Measurements from ENCODE around the gene TAAR8. TPM values are rescaled to one million over a fixed set of nuclear protein-coding genes. Genes with fewer than 3 reads are reported as not detected.

Gene TAAR8
- total and polyA plus RNA-seq, 4 donors: not detected

DNA sequence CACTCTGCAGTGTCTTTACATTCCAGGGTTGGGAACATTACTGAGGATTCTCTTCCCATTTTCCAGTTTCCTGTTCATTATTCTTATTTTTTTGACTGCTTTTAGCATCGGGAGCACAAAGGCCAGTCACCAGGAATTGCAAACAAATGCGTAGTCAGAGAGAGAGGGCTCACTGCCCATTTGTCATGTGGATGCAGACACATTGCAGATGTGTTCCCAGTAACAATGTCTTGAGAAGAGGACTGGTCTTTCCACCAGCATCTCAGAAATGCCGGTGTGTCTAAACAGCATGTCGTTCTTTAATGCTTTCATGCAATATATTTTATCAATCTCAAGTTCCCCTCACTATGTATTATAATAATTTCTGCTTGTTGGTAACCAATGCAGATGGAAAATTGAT, 16.7 kb downstream of the TAAR8 start:
- no peak overlapping the region for H3K4me3 ChIP-seq (ENCODE audit: low read depth, low read length)
- no peaks in the 10 kb centered on the region for H3K4me1 ChIP-seq (ENCODE audit: control insufficient read depth, insufficient read depth, low read length)
- peak in 1 of 6 donors; percentile 3 for DNase-seq (ENCODE audit: low read depth in 4 of 6, low spot score in 6 of 6)
- no peak overlapping the region for H3K27ac ChIP-seq (ENCODE audit: low read depth, low read length)
- no peaks in the 10 kb centered on the region for H3K27me3 ChIP-seq (ENCODE audit: control insufficient read depth, insufficient read depth, low read length)
- H3K36me3 ChIP-seq (ENCODE audit: control insufficient read depth, insufficient read depth, low read length): no peaks in the 10 kb centered on the region
- no peaks in the 10 kb centered on the region for H3K9me3 ChIP-seq (ENCODE audit: control insufficient read depth, insufficient read depth, low read length)
- WGBS (ENCODE audit: insufficient coverage): 14% methylated on average over 2 of the region's 4 CpGs

DNA sequence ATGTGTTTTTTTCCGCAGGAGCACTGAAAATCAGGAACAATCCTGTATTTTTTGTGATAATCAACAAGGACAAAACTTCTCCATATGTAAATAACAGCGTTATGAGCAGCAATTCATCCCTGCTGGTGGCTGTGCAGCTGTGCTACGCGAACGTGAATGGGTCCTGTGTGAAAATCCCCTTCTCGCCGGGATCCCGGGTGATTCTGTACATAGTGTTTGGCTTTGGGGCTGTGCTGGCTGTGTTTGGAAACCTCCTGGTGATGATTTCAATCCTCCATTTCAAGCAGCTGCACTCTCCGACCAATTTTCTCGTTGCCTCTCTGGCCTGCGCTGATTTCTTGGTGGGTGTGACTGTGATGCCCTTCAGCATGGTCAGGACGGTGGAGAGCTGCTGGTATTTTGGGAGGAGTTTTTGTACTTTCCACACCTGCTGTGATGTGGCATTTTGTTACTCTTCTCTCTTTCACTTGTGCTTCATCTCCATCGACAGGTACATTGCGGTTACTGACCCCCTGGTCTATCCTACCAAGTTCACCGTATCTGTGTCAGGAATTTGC, 17.8 kb downstream of the TAAR8 start, which contains the start of gene TAAR6:
TSS of gene TAAR6 (plus strand) at position 102 of the 557 bp plus-strand sequence. CDS start at position 102, 0 bp downstream.
- no peaks in the 10 kb centered on the region for H3K9me3 ChIP-seq (ENCODE audit: control insufficient read depth, insufficient read depth, low read length)
- no peaks in the 10 kb centered on the region for H3K27me3 ChIP-seq (ENCODE audit: control insufficient read depth, insufficient read depth, low read length)
- no peak within 1 kb of the TSS for H3K27ac ChIP-seq (ENCODE audit: low read depth, low read length)
- peak in 2 of 6 donors; percentile 44 to 50 for DNase-seq (ENCODE audit: low read depth in 4 of 6, low spot score in 6 of 6)
- no peaks in the 10 kb centered on the region for H3K36me3 ChIP-seq (ENCODE audit: control insufficient read depth, insufficient read depth, low read length)
- no peak within 1 kb of the TSS for H3K4me3 ChIP-seq (ENCODE audit: low read depth, low read length)
- 60% methylated on average over 3 of the region's 15 CpGs for WGBS (ENCODE audit: insufficient coverage)
- no peaks in the 10 kb centered on the region for H3K4me1 ChIP-seq (ENCODE audit: control insufficient read depth, insufficient read depth, low read length)

DNA sequence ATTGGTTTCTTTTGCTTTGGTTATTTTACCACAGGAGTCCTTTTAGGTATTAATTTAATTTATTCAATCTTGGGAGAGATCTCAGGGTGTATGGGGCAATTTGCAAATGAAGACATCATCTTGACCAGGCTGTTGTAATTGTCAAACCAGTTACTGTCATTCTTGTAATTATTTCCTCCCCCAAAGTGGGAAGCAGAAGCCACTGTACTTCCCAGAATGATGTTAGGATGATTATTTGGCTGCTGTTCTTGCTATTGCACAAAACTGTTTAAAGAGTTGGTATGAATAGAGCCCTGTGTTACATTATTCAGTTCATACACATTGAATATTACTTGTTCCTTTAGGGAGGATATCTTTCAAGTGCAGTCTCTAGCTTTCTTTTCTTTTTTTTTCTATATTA, 19.3 kb downstream of the TAAR8 start:
- Histone ChIP-seq H3K27me3 (ENCODE audit: control insufficient read depth, insufficient read depth, low read length) (no peaks in the 10 kb centered on the region), H3K36me3 (ENCODE audit: control insufficient read depth, insufficient read depth, low read length) (no peaks in the 10 kb centered on the region), H3K4me3 (ENCODE audit: low read depth, low read length) (no peak overlapping the region), H3K9me3 (ENCODE audit: control insufficient read depth, insufficient read depth, low read length) (no peaks in the 10 kb centered on the region), H3K4me1 (ENCODE audit: control insufficient read depth, insufficient read depth, low read length) (no peaks in the 10 kb centered on the region), H3K27ac (ENCODE audit: low read depth, low read length) (no peak overlapping the region)
- no peak for DNase-seq (ENCODE audit: low read depth in 4 of 6, low spot score in 6 of 6)

DNA sequence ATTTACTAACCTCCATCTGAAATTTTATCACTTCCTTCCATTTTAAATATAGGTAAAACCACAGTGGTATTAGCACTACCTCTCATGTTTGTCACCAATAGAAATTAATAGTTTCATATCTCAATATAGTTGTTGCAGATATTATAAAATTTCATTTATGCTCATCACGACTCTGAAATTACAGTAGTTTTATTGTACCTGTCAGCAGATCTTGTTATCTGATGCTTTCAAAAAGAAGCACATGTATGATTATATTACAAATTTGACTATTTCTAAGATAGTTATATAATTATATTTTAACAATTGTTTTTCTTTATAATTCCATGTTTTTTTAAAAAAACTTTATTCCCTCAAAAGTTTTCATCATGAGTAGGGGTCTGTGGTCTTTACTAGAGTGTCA, 32.2 kb downstream of the TAAR8 start:
- H3K27ac ChIP-seq (ENCODE audit: low read depth, low read length): no peak overlapping the region
- H3K36me3 ChIP-seq (ENCODE audit: control insufficient read depth, insufficient read depth, low read length): no peaks in the 10 kb centered on the region
- H3K9me3 ChIP-seq (ENCODE audit: control insufficient read depth, insufficient read depth, low read length): no peaks in the 10 kb centered on the region
- no peak for DNase-seq (ENCODE audit: low read depth in 4 of 6, low spot score in 6 of 6)
- WGBS (ENCODE audit: insufficient coverage): no CpG with 5 or more reads among the region's 1 CpG
- no peak overlapping the region for H3K4me3 ChIP-seq (ENCODE audit: low read depth, low read length)
- H3K27me3 ChIP-seq (ENCODE audit: control insufficient read depth, insufficient read depth, low read length): no peaks in the 10 kb centered on the region
- H3K4me1 ChIP-seq (ENCODE audit: control insufficient read depth, insufficient read depth, low read length): no peaks in the 10 kb centered on the region

GRCh38 chr6:132587424-132587823, 35.0 kb downstream of the TAAR8 start:
- no peaks in the 10 kb centered on the region for H3K36me3 ChIP-seq (ENCODE audit: control insufficient read depth, insufficient read depth, low read length)
- H3K27ac ChIP-seq (ENCODE audit: low read depth, low read length): no peak overlapping the region
- H3K9me3 ChIP-seq (ENCODE audit: control insufficient read depth, insufficient read depth, low read length): no peaks in the 10 kb centered on the region
- no peaks in the 10 kb centered on the region for H3K27me3 ChIP-seq (ENCODE audit: control insufficient read depth, insufficient read depth, low read length)
- no peak overlapping the region for H3K4me3 ChIP-seq (ENCODE audit: low read depth, low read length)
- no peaks in the 10 kb centered on the region for H3K4me1 ChIP-seq (ENCODE audit: control insufficient read depth, insufficient read depth, low read length)
- no peak for DNase-seq (ENCODE audit: low read depth in 4 of 6, low spot score in 6 of 6)
- no CpG with 5 or more reads among the region's 2 CpGs for WGBS (ENCODE audit: insufficient coverage)

DNA sequence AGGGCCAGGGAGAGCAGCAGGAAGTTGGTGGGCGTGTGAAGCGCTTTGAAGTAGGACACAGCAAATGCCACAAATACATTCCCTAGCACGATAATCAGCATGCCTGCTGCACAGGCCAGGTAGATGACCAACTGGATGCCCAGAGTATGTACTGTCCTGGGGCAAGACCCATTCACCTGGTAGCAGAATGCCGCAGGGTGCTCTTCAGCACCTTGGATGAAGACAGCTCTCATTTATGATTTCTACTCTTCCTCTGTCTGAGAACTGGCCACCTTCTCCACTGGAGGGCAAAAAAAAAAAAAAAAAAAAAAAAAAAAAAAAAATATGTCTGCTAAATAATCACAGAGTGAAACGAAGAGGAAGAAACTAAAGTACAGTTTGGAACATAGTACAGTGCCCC, 37.0 kb downstream of the TAAR8 start, which contains the start of gene TAAR5:
TSS of gene TAAR5 (minus strand) at position 288 of the 400 bp plus-strand sequence. CDS start at position 233, 55 bp downstream.
- 100% methylated on average over 2 of the region's 5 CpGs for WGBS (ENCODE audit: insufficient coverage)
- Histone ChIP-seq H3K4me3 (ENCODE audit: low read depth, low read length) (no peak within 1 kb of the TSS), H3K27me3 (ENCODE audit: control insufficient read depth, insufficient read depth, low read length) (no peaks in the 10 kb centered on the region), H3K9me3 (ENCODE audit: control insufficient read depth, insufficient read depth, low read length) (no peaks in the 10 kb centered on the region), H3K4me1 (ENCODE audit: control insufficient read depth, insufficient read depth, low read length) (no peaks in the 10 kb centered on the region), H3K36me3 (ENCODE audit: control insufficient read depth, insufficient read depth, low read length) (no peaks in the 10 kb centered on the region), H3K27ac (ENCODE audit: low read depth, low read length) (no peak within 1 kb of the TSS)
- DNase-seq (ENCODE audit: low read depth in 4 of 6, low spot score in 6 of 6): no peak

DNA sequence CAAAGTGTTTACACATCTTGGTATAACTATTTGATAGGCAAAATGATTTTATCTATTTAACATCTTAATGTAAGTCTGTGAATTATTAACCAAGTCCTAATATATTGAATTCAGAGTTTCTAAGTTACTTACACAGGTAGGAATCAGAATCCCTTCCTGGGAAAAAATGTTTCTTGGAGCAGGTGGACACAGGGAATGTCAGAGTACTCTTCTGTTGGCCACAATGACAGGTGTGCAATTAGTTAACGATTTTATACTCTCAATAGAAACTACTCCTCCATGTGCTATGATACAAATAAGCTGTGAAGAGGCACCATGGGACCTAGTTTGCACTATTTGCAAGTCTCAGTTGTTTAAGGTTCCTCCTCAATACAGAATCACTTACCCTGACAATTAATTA, 37.9 kb downstream of the TAAR8 start:
- H3K27ac ChIP-seq (ENCODE audit: low read depth, low read length): no peak overlapping the region
- no peaks in the 10 kb centered on the region for H3K4me1 ChIP-seq (ENCODE audit: control insufficient read depth, insufficient read depth, low read length)
- no peak overlapping the region for H3K4me3 ChIP-seq (ENCODE audit: low read depth, low read length)
- no CpG with 5 or more reads among the region's 1 CpG for WGBS (ENCODE audit: insufficient coverage)
- no peaks in the 10 kb centered on the region for H3K9me3 ChIP-seq (ENCODE audit: control insufficient read depth, insufficient read depth, low read length)
- DNase-seq (ENCODE audit: low read depth in 4 of 6, low spot score in 6 of 6): no peak
- H3K27me3 ChIP-seq (ENCODE audit: control insufficient read depth, insufficient read depth, low read length): no peaks in the 10 kb centered on the region
- no peaks in the 10 kb centered on the region for H3K36me3 ChIP-seq (ENCODE audit: control insufficient read depth, insufficient read depth, low read length)

DNA sequence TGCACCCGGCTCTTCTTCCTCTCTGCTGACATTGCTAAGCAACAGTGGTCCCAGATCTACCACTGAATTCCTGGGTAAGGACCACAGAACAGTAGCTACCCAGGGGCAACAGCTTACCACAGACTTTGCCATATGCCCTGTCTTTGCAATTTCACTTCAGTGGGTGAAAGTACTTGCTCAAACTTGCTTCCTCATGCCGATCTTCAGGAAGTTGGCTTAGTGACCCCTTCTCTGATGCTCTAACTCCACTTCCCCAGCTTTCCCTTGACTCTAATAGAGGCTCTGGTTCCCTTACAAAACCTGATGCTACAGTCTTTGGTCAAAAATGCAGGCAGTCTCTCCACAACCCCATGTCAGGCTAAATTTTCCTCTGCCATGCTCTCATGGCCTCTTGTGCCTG, 40.4 kb downstream of the TAAR8 start:
- Histone ChIP-seq H3K4me1 (ENCODE audit: control insufficient read depth, insufficient read depth, low read length) (no peaks in the 10 kb centered on the region), H3K27ac (ENCODE audit: low read depth, low read length) (no peak overlapping the region), H3K4me3 (ENCODE audit: low read depth, low read length) (no peak overlapping the region), H3K36me3 (ENCODE audit: control insufficient read depth, insufficient read depth, low read length) (no peaks in the 10 kb centered on the region), H3K27me3 (ENCODE audit: control insufficient read depth, insufficient read depth, low read length) (no peaks in the 10 kb centered on the region), H3K9me3 (ENCODE audit: control insufficient read depth, insufficient read depth, low read length) (no peaks in the 10 kb centered on the region)
- DNase-seq (ENCODE audit: low read depth in 4 of 6, low spot score in 6 of 6): no peak
- WGBS (ENCODE audit: insufficient coverage): 69% methylated on average over 2 of the region's 2 CpGs

DNA sequence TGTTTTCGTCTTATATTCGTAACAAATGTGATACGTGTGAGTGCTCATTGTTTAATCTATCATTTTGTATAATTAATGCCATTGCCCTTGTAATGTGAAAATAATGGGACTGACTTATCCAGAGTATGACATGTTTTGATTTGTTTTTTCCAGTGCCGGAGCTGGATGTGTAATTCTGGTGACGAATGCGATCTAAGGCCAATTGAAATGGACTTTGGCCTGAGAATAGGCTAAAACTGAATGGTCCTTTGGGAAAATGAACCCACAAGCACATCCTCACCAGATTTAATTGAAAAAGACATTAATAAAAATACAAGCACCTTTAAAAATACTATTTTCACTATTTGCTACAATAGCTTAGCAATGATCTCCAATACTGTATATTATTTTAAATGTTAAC, 43.7 kb downstream of the TAAR8 start:
- no CpG with 5 or more reads among the region's 6 CpGs for WGBS (ENCODE audit: insufficient coverage)
- no peak overlapping the region for H3K4me3 ChIP-seq (ENCODE audit: low read depth, low read length)

DNA sequence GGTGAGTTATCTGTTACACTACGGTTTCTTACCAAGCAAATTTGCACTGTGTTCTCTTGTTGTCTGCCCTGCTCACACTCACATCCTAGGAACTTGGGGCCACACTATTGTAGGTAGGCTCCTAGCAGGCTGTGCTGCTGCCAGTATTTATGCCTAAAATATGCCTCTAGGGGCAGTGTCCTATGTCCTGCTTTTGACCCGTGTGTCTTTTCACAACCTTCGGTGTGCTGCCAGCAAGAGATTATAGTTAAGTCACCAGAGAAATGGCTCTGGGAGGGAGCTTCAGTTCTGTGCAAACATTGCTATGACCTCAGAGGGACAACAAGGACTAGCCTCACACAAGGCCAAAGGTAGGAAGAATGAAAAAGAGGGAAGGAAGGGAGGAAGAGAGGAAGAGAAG, 46.0 kb downstream of the TAAR8 start:
- Histone ChIP-seq H3K27me3 (ENCODE audit: control insufficient read depth, insufficient read depth, low read length) (no peaks in the 10 kb centered on the region), H3K9me3 (ENCODE audit: control insufficient read depth, insufficient read depth, low read length) (no peaks in the 10 kb centered on the region), H3K27ac (ENCODE audit: low read depth, low read length) (no peak overlapping the region), H3K4me1 (ENCODE audit: control insufficient read depth, insufficient read depth, low read length) (no peaks in the 10 kb centered on the region), H3K4me3 (ENCODE audit: low read depth, low read length) (no peak overlapping the region), H3K36me3 (ENCODE audit: control insufficient read depth, insufficient read depth, low read length) (no peaks in the 10 kb centered on the region)
- DNase-seq (ENCODE audit: low read depth in 4 of 6, low spot score in 6 of 6): no peak
- 20% methylated on average over 1 of the region's 3 CpGs for WGBS (ENCODE audit: insufficient coverage)

More for the DNA sequence above, 43.7 kb downstream of the TAAR8 start:
- Histone ChIP-seq H3K4me1 (ENCODE audit: control insufficient read depth, insufficient read depth, low read length) (no peaks in the 10 kb centered on the region), H3K9me3 (ENCODE audit: control insufficient read depth, insufficient read depth, low read length) (no peaks in the 10 kb centered on the region), H3K36me3 (ENCODE audit: control insufficient read depth, insufficient read depth, low read length) (no peaks in the 10 kb centered on the region), H3K27ac (ENCODE audit: low read depth, low read length) (no peak overlapping the region), H3K27me3 (ENCODE audit: control insufficient read depth, insufficient read depth, low read length) (no peaks in the 10 kb centered on the region)
- DNase-seq (ENCODE audit: low read depth in 4 of 6, low spot score in 6 of 6): no peak

All from spinal cord (tissue), 10 donors.